ENCODE data around the gene PRPF6. TPM values are rescaled to one million over a fixed set of nuclear protein-coding genes. Genes with fewer than 3 reads are reported as not detected.

PRPF6 gene
- total RNA-seq, 1 donor from 2014 or later, result 62.4 TPM

GRCh38 chr20:64003960-64004725 is 23.2 kb downstream of the PRPF6 start:
- no peak overlapping the region for H3K4me3 ChIP-seq (ENCODE audit: low read depth, low read length)
- DNase-seq (ENCODE audit: low read depth), result no peak
- TF ChIP-seq CTCF (conservative IDR thresholded peaks at IDR 0.05; ENCODE audit: low read depth, low read length), result no peak

GRCh38 chr20:64005394-64005793 is 24.5 kb downstream of the PRPF6 start:
- no peak for TF ChIP-seq CTCF (conservative IDR thresholded peaks at IDR 0.05; ENCODE audit: low read depth, low read length)
- no peak overlapping the region for H3K4me3 ChIP-seq (ENCODE audit: low read depth, low read length)

GRCh38 chr20:64006490-64006889 is 25.6 kb downstream of the PRPF6 start:
- no peak overlapping the region for H3K4me3 ChIP-seq (ENCODE audit: low read depth, low read length)
- TF ChIP-seq CTCF (conservative IDR thresholded peaks at IDR 0.05; ENCODE audit: low read depth, low read length), result no peak
- DNase-seq (ENCODE audit: low read depth), result no peak

More at GRCh38 chr20:64005394-64005793, 24.5 kb downstream of the PRPF6 start:
- no peak for DNase-seq (ENCODE audit: low read depth)

- no peak overlapping the region for H3K4me3 ChIP-seq (ENCODE audit: low read depth, low read length)
- TF ChIP-seq CTCF (conservative IDR thresholded peaks at IDR 0.05; ENCODE audit: low read depth, low read length), result no peak
- no peak for DNase-seq (ENCODE audit: low read depth)
These were observed 26.0 kb downstream of the PRPF6 start for GRCh38 chr20:64006902-64007301.

GRCh38 chr20:64009811-64010387 is 29.0 kb downstream of the PRPF6 start:
- TF ChIP-seq CTCF (conservative IDR thresholded peaks at IDR 0.05; ENCODE audit: low read depth, low read length), result no peak
- DNase-seq (ENCODE audit: low read depth), result no peak
- H3K4me3 ChIP-seq (ENCODE audit: low read depth, low read length), result no peak overlapping the region

GRCh38 chr20:64010711-64011237 is 29.8 kb downstream of the PRPF6 start:
- no peak overlapping the region for H3K4me3 ChIP-seq (ENCODE audit: low read depth, low read length)
- no peak for DNase-seq (ENCODE audit: low read depth)
- no peak for TF ChIP-seq CTCF (conservative IDR thresholded peaks at IDR 0.05; ENCODE audit: low read depth, low read length)

Data from epithelial cell of proximal tubule (primary cell).